ENCODE data around the gene HAP1.
"Not testable (repeated sequence)": the region's sequence is repeated elsewhere in the genome, so short reads cannot be mapped to it uniquely, and the experiment has no call there.

The HAP1 gene

GRCh38 chr17:41724476-41725050 lies 9.9 kb downstream of the HAP1 start:
- no peak for DNase-seq (ENCODE audit: low read depth)

- DNase-seq (ENCODE audit: low read depth) = no peak
Observed at GRCh38 chr17:41723801-41724475, 10.5 kb downstream of the HAP1 start.

GRCh38 chr17:41722231-41722630 lies 12.2 kb downstream of the HAP1 start:
- DNase-seq (ENCODE audit: low read depth) = no peak

GRCh38 chr17:41718287-41718645 lies 16.2 kb downstream of the HAP1 start:
- no peak for DNase-seq (ENCODE audit: low read depth)

- DNase-seq (ENCODE audit: low read depth) = no peak
Observed at GRCh38 chr17:41717408-41718286, 16.8 kb downstream of the HAP1 start.

GRCh38 chr17:41711669-41712400 lies 22.6 kb downstream of the HAP1 start, which contains the start of gene GAST:
TSS of gene GAST (plus strand) at chr17:41712331. CDS start at chr17:41715437, 3,106 bp downstream.
- DNase-seq (ENCODE audit: low read depth) = no peak

GRCh38 chr17:41710472-41711090 lies 23.9 kb downstream of the HAP1 start:
- no peak for DNase-seq (ENCODE audit: low read depth)

- no peak for DNase-seq (ENCODE audit: low read depth)
Observed at GRCh38 chr17:41707803-41708669, 26.4 kb downstream of the HAP1 start.

- DNase-seq (ENCODE audit: low read depth) = no peak
Observed at GRCh38 chr17:41705271-41705991, 29.0 kb downstream of the HAP1 start.

- DNase-seq (ENCODE audit: low read depth) = no peak
Observed at GRCh38 chr17:41702712-41703111, 31.7 kb downstream of the HAP1 start.

- not testable (repeated sequence) for DNase-seq (ENCODE audit: low read depth)
Observed at GRCh38 chr17:41700843-41701242, 33.6 kb downstream of the HAP1 start.

GRCh38 chr17:41697122-41697962 lies 37.1 kb downstream of the HAP1 start:
- no peak for DNase-seq (ENCODE audit: low read depth)

GRCh38 chr17:41695954-41696757 lies 38.3 kb downstream of the HAP1 start:
- peak; percentile 81 for DNase-seq (ENCODE audit: low read depth)

GRCh38 chr17:41695134-41695661 lies 39.2 kb downstream of the HAP1 start:
- no peak for DNase-seq (ENCODE audit: low read depth)

- DNase-seq (ENCODE audit: low read depth) = no peak
Observed at GRCh38 chr17:41692722-41693521, 41.5 kb downstream of the HAP1 start.

GRCh38 chr17:41691031-41691777 lies 43.2 kb downstream of the HAP1 start:
- DNase-seq (ENCODE audit: low read depth) = no peak
